HepG2 (cell line): ENCODE results near the gene PDGFD. TPM values are rescaled to one million over a fixed set of nuclear protein-coding genes. Genes with fewer than 3 reads are reported as not detected.

Source experiments
- CSRNP2 ChIP-seq: sonication (generic); formaldehyde crosslinking; conservative IDR thresholded peaks from 2 replicates; pipeline ENCODE4 v1.8.0; 2022; ENCODE audit warnings: low read depth, missing genetic modification reagents
- ERF ChIP-seq: IDR thresholded peaks from 2 replicates; pipeline ENCODE4 v1.6.1; 2018; ENCODE audit warnings: missing biosample characterization, missing genetic modification reagents
- FLYWCH1 ChIP-seq: sonication (generic); formaldehyde crosslinking; IDR thresholded peaks from 2 replicates; pipeline ENCODE4 v1.8.1; 2023; ENCODE audit warnings: mild to moderate bottlenecking, missing genetic modification reagents
- FOXP1 ChIP-seq, 2 experiments: fragments of 450-650 bp in 1 of 2; IDR thresholded peaks; 2 replicates each; pipeline ENCODE4 v1.6.1; 2017 to 2018; ENCODE audit warnings: antibody characterized with exemption in 1 of 2
- GABPB1 ChIP-seq: IDR thresholded peaks from 2 replicates; pipeline ENCODE4 v1.6.1; 2016; ENCODE audit warnings: mild to moderate bottlenecking, missing genetic modification reagents, moderate library complexity, missing compliant biosample characterization
- MAZ ChIP-seq, 2 experiments: sonication (generic) in 1 of 2; formaldehyde crosslinking in 1 of 2; IDR thresholded peaks; 2 replicates each; pipeline versions ENCODE4 v1.5.0 to v1.6.1; 2012 to 2020; ENCODE audit warnings: low read depth in 2 of 2, mild to moderate bottlenecking in 2 of 2, borderline replicate concordance in 1 of 2, improper control_type of control experiment in 1 of 2, low read length in 1 of 2, missing genetic modification reagents in 1 of 2, moderate library complexity in 1 of 2
- MTF2 ChIP-seq: sonication (generic); formaldehyde crosslinking; IDR thresholded peaks from 2 replicates; pipeline ENCODE4 v1.5.0; 2020; ENCODE audit warnings: missing genetic modification reagents, borderline replicate concordance
- REL ChIP-seq: sonication (generic); formaldehyde crosslinking; conservative IDR thresholded peaks from 2 replicates; pipeline ENCODE4 v1.8.0; 2022; ENCODE audit warnings: mild to moderate bottlenecking, missing genetic modification reagents, moderate library complexity
- TAF15 ChIP-seq: fragments of 200-400 bp; formaldehyde crosslinking; IDR thresholded peaks from one replicate; pipeline ENCODE4 v1.6.1; 2018; ENCODE audit warnings: mild to moderate bottlenecking, low read depth, low read length; ENCODE audit not compliant: poor library complexity, severe bottlenecking
- TP53 ChIP-seq: sonication (generic); formaldehyde crosslinking; conservative IDR thresholded peaks from 2 replicates; pipeline ENCODE4 v1.4.0; 2020; ENCODE audit warnings: missing genetic modification reagents
- ZKSCAN1 ChIP-seq: fragments of 150-350 bp; IDR thresholded peaks from 2 replicates; pipeline ENCODE4 v1.6.1; 2014; ENCODE audit warnings: low read length
- ZMYM4 ChIP-seq: sonication (generic); formaldehyde crosslinking; IDR thresholded peaks from 2 replicates; pipeline ENCODE4 v1.8.1; 2023; ENCODE audit warnings: mild to moderate bottlenecking, missing genetic modification reagents
- ZNF232 ChIP-seq: sonication (generic); formaldehyde crosslinking; IDR thresholded peaks from 2 replicates; pipeline ENCODE4 v1.4.0; 2020; ENCODE audit warnings: missing genetic modification reagents, borderline replicate concordance
- ZNF781 ChIP-seq: sonication (generic); formaldehyde crosslinking; IDR thresholded peaks from 2 replicates; pipeline ENCODE4 v1.5.1; 2020; ENCODE audit warnings: borderline replicate concordance, mild to moderate bottlenecking, missing genetic modification reagents; ENCODE audit errors: not compliant biosample characterization
- ZNF879 ChIP-seq: sonication (generic); formaldehyde crosslinking; IDR thresholded peaks from 2 replicates; pipeline ENCODE4 v1.8.1; 2023; ENCODE audit warnings: missing genetic modification reagents
- ZNF891 ChIP-seq: sonication (generic); formaldehyde crosslinking; IDR thresholded peaks from 2 replicates; pipeline ENCODE4 v1.5.0; 2020; ENCODE audit warnings: mild to moderate bottlenecking, missing genetic modification reagents
- polyA plus RNA-seq, 8 experiments: library from polyadenylated mRNA; depleted of rRNA in 3 of 8; stranded (reverse) in 7 of 8; unstranded in 1 of 8; fragments of >200 nt; fragmentation: Illumina TruSeq in 4 of 8; extraction: Trizol in 4 of 8; gene quantifications; 2 replicates each; pipeline versions ENCODE4 v1.2.1 to v1.2.3, GENCODE V29; 2011 to 2016; ENCODE audit warnings: low read depth in 4 of 8, missing spikeins in 1 of 8, mixed read lengths in 1 of 8; ENCODE audit not compliant: insufficient read depth in 1 of 8
- total RNA-seq, 5 experiments: library from RNA; depleted of rRNA; stranded (reverse); fragments of >200 nt; fragmentation: Illumina TruSeq; extraction: Trizol; gene quantifications; 2 replicates each; pipeline ENCODE4 v1.2.3, GENCODE V29; 2016; ENCODE audit warnings: low read depth in 1 of 5
- TF ChIP-seq, protein P1 (sequence below), 2 experiments: fragments of 450-650 bp in 1 of 2; sonication (generic) in 1 of 2; formaldehyde crosslinking in 1 of 2; IDR thresholded peaks; 2 replicates each; pipeline versions ENCODE4 v1.6.1 to v1.8.0; 2016 to 2022; ENCODE audit warnings: antibody characterized with exemption in 1 of 2, mild to moderate bottlenecking in 1 of 2, missing genetic modification reagents in 1 of 2

PDGFD gene
- total and polyA plus RNA-seq, 2 of the 13 experiments (the other 11 are each of a cell fraction or from before 2014, with no cell fraction given), result 0.09 to 0.29 TPM

GRCh38 chr11:104033134-104033533 lies 130.8 kb downstream of the PDGFD start (continued):
- TF ChIP-seq ZMYM4 (CRISPR knock-in tag), result peak; percentile 27; the same call in 1 of the 2 replicates
- TF ChIP-seq, protein P1, sequence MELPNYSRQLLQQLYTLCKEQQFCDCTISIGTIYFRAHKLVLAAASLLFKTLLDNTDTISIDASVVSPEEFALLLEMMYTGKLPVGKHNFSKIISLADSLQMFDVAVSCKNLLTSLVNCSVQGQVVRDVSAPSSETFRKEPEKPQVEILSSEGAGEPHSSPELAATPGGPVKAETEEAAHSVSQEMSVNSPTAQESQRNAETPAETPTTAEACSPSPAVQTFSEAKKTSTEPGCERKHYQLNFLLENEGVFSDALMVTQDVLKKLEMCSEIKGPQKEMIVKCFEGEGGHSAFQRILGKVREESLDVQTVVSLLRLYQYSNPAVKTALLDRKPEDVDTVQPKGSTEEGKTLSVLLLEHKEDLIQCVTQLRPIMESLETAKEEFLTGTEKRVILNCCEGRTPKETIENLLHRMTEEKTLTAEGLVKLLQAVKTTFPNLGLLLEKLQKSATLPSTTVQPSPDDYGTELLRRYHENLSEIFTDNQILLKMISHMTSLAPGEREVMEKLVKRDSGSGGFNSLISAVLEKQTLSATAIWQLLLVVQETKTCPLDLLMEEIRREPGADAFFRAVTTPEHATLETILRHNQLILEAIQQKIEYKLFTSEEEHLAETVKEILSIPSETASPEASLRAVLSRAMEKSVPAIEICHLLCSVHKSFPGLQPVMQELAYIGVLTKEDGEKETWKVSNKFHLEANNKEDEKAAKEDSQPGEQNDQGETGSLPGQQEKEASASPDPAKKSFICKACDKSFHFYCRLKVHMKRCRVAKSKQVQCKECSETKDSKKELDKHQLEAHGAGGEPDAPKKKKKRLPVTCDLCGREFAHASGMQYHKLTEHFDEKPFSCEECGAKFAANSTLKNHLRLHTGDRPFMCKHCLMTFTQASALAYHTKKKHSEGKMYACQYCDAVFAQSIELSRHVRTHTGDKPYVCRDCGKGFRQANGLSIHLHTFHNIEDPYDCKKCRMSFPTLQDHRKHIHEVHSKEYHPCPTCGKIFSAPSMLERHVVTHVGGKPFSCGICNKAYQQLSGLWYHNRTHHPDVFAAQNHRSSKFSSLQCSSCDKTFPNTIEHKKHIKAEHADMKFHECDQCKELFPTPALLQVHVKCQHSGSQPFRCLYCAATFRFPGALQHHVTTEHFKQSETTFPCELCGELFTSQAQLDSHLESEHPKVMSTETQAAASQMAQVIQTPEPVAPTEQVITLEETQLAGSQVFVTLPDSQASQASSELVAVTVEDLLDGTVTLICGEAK (IDR thresholded peaks at IDR 0.05), result no peak
- TF ChIP-seq, protein P1 (CRISPR knock-in tag; IDR thresholded peaks at IDR 0.05), result no peak
- no peak for TF ChIP-seq ZNF781
- TF ChIP-seq ZNF879 (CRISPR knock-in tag), result no peak
- no peak for TF ChIP-seq FOXP1 (IDR thresholded peaks at IDR 0.05)
- TF ChIP-seq FOXP1 (CRISPR knock-in tag; IDR thresholded peaks at IDR 0.05), result peak; percentile 56
- no peak for TF ChIP-seq TP53
- TF ChIP-seq MAZ (IDR thresholded peaks at IDR 0.05; ENCODE audit: borderline replicate concordance, low read depth, low read length), result no peak
- no peak for TF ChIP-seq MAZ (CRISPR knock-in tag; IDR thresholded peaks at IDR 0.05; ENCODE audit: low read depth)
- no peak for TF ChIP-seq FLYWCH1
- TF ChIP-seq ZNF891 (CRISPR knock-in tag), result no peak
- no peak for TF ChIP-seq ERF (CRISPR knock-in tag)
- no peak for TF ChIP-seq ZNF232 (CRISPR knock-in tag)
- TF ChIP-seq TAF15, result no peak
- no peak for TF ChIP-seq ZKSCAN1
- no peak for TF ChIP-seq REL
- no peak for TF ChIP-seq MTF2 (CRISPR knock-in tag)
- no peak for TF ChIP-seq CSRNP2 (CRISPR knock-in tag)
- no peak; the same call in 1 of the 2 replicates for TF ChIP-seq GABPB1
